22Rv1 (cell line): ENCODE measurements around the gene RAB4B.

Source experiments
- H3K27ac ChIP-seq: fragments of 450-650 bp; 2 replicates; pipeline ENCODE4 v1.5.1; 2017
- CTCF ChIP-seq: fragments of 450-650 bp; IDR thresholded peaks from 2 replicates; pipeline ENCODE4 v1.5.1; 2017; ENCODE audit warnings: mild to moderate bottlenecking
- ZFX ChIP-seq: fragments of 450-650 bp; IDR thresholded peaks from 2 replicates; pipeline ENCODE4 v1.6.1; 2017; ENCODE audit warnings: antibody characterized with exemption, borderline replicate concordance

The RAB4B gene

GRCh38 chr19:40786060-40787037 is 8.3 kb downstream of the RAB4B start:
- TF ChIP-seq ZFX (no peak), CTCF (no peak)
- H3K27ac ChIP-seq, result no peak overlapping the region

DNA sequence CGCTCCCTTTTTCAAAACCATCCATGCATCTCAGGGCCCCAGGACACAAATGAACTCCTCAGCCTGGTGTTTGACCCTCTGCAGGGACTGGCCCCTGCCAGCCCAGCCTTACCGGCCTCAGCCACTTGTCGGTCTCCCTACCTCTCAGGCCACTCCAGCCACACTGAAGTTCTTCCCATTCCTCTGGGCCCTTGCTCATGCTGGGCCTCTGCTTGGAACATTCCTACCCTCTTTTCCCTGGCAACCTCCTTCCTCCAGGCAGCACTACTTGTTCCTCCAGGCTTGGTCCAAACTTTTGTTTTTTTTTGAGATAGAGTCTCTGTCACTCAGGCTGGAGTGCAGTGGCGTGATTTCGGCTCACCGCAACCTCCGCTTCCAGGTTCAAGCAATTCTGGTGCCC is 13.3 kb downstream of the RAB4B start:
- TF ChIP-seq CTCF (no peak), ZFX (no peak)
- no peak overlapping the region for H3K27ac ChIP-seq

GRCh38 chr19:40791996-40792395 is 13.9 kb downstream of the RAB4B start:
- H3K27ac ChIP-seq, result no peak overlapping the region
- TF ChIP-seq CTCF, result no peak
- TF ChIP-seq ZFX, result no peak

DNA sequence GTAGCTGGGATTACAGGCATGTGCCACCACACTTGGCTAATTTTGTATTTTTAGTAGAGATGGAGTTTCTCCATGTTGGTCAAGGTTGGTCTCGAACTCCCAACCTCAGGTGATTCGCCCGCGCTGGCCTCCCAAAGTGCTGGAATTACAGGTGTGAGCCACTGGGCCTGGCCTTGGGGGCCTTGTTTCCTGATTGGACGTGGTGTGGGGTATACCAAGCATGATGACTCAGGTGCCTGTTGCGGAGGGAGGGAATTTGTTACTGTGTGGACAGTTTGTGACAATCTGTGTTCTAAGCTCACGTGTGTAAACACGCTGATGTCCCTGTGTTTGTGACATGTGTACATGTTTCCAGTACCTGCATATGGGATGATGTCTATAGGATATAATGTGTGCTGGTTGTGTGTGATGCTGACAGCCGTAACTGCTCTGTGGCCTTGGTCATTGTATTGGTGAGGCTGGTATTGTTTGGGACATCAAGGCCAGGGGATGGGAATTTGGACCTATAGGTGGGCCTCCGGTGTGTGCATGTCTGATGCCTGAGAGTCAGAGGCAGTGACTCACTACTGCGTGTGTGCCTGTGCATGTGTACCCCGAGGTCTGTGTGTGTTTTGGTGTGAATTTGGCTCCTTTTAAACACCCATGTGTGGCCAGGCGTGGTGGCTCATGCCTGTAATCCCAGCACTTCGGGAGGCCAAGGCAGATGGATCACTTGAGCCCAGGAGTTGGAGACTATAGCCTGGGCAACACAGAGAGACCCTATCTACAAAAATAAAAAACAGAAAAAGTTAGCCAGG is 19.3 kb downstream of the RAB4B start:
- TF ChIP-seq CTCF (no peak), ZFX (no peak)
- H3K27ac ChIP-seq, result peak overlapping the region; percentile 85

DNA sequence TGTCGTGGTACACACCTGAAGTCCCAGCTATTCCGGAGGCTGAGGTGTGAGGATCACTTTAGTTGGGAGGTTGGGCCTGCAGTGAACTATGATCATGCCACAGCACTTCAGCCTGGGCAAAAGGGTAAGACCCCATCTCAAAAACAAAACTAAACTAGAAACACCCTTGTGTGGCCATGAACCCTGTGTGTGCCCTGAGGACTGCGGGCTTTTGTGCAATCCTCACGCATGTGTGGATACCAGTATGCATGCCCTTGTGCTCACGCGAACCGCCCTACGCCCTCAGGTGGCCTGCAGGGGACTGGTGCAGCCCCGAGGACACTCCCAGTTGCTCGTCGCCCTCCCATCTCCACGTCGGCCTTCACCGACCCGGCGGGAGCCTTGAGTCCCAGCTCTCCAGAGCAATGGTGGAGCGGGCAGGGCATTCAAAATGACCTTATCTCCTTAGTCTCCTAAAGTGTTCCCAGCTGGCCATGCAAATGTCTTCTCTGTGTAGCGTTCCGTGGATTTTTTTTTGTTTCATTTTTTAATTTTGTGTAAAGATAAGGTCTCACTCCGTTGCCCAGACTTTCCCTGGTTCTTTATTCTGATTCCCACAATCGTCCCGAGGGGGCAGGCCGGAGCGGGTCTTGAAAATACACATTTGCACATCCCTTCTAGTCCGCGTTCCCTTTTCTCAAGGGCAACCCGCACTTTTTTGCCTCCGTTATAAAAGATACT is 20.1 kb downstream of the RAB4B start:
- peak overlapping the region; percentile 85 for H3K27ac ChIP-seq
- TF ChIP-seq ZFX, result no peak
- TF ChIP-seq CTCF, result peak; percentile 55

GRCh38 chr19:40798683-40799557 is 20.9 kb downstream of the RAB4B start, which contains the start of gene EGLN2:
Gene EGLN2, plus strand, starts transcription at chr19:40799191. Its CDS starts 1,382 bp downstream, at chr19:40800573.
- TF ChIP-seq CTCF (no peak; the same call in 1 of the 2 replicates), ZFX (no peak)
- H3K27ac ChIP-seq, result peak within 1 kb of the TSS; percentile 85
